HG02759 (cell line): ENCODE results near the gene TMEM121B.
"Not testable (repeated sequence)": the region's sequence is repeated elsewhere in the genome, so short reads cannot be mapped to it uniquely, and the experiment has no call there.

ENCODE experiments used
- ATAC-seq: cut with Tn5 transposase; IDR thresholded peaks from one replicate; pipeline ENCODE4 v1.9.1; 2021; ENCODE audit warnings: mild to moderate bottlenecking, moderate library complexity; ENCODE audit not compliant: unreplicated experiment

The TMEM121B gene

DNA sequence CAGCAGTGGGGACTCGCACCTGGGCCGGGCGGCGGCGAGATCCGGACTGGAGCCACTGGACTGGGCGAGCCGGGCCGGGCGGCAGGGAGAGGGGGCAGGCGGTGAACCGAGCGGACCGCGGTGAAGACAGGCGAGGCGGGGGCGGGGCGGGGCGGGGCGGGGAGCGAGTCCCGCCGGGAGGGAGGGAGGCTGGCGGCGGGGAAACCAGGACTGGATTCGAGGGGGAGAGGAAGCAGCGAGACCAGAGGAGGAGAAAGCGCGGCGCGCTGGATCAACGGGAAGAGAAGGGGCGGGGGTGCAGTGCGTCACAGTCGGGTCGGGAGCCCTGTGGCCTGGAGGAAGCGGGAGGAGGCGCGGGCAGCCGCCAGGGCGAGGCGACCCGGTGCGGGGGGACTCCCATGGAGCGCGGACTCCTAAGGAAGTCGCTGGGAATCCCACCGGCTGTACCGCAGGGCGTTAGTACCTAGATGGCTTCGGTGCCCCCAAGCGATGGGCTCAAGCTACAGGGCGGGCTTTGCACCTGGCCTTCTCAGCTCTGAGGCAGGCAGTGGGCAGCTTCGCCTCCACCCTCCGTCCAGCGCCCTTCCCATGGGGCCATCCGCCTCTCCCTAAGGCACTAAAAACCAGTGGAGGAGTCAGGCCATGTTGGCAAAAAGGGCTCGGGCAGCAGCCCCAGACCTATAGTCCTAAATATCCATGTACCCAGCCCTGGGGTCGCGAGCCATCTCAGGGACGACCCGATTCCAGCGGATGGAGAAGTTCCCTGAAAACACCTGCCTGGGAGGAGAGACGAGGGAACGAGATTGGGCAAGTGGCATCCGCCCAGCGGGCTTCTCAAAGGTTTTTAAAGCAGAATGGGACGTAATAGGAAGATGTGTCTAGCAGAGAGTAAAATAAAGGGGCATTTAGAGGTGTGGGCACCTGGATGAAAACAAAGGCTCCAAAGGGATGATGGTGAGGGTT lies at the start of gene TMEM121B:
Gene TMEM121B (minus strand): TSS at position 128 of the 963 bp plus-strand sequence. CDS start 233 bp downstream, outside the sequence.
- no peak for ATAC-seq

DNA sequence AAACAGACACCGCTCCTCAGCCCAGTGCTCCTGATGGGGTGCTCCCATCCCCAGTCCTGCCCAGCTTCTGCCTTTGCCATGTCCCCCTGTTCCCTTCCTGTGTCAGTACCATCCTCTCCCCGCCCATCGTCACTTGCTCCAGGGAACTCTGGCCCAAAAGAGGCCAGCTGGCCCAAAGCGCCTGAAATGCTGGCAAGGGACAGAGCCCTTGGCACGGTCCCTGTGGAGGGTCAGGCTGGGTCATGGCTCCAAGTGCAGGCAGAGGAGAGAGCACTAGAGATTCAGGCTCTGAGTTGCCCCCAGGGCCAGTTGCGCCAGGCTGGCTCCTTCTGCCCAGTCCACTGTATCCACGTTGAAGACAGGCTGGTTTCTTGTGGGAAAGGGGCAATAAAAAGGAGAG lies 46.3 kb upstream of the TMEM121B start:
- ATAC-seq = no peak

DNA sequence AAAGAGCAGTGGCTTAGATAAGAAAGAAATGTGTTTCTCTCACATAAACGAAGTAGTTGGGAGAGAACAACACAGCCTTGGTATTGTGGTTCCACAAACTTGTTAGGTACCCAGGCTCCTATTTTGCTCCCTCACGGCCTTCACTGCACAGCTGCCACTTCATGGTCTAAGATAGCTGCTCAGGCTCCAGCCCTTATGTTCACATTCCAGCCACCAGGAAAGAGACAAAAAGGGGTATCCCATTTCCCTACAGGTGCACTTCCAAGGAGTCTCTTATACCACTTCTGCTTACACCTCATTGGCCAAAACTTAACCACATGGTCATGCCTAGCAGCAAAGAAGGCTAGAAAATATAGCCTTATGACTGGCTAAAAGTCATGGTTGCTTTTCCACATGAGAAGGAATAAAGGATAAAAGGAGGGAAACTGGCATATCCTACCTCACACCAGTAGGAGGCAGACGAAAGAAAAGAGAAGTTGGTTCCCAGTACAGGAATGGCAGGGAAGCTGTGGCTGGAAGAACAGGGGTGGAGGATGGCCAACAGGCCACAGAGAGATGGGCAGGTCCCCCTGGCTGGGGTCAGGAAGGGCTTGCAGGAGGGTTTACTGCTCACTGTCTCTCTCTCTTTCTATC lies 43.3 kb upstream of the TMEM121B start:
- no peak for ATAC-seq

DNA sequence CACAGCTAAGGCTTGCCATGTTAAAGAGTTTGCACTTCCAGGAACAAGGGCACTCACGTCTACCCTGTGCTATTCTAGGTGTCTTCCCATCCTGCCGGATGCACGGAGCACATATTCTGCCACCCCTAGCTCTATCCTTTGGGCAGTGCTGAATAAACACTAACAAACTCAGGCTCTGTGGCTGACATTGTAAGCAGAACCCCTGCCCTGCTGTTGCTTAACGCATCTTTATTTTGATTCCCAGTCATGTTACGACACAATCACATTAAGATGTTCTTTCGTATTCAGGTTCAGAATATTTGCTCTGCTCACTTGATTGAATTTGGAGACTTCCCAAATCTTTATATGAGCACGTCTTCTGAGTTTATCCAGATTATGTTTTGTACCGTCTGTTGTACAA lies 41.6 kb upstream of the TMEM121B start:
- ATAC-seq = no peak

DNA sequence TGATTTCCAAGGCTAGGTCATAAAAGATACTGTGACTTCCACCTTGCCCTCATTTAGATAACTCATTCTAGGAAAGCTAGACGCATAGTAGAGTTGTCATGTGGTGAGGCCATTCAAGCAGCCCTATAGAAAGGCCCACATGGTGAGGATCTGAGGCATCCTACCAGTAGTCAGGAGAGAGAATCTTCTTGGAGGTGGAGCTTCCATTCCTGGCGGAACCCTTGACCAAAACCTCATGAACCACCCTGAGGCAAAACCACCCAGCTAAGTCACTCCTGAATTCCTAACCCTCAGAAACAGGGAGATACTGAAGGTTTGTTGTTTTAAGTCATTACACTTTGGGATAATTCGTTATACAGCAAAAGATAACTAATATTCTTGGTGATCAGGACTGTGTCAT lies 40.8 kb upstream of the TMEM121B start:
- no peak for ATAC-seq

DNA sequence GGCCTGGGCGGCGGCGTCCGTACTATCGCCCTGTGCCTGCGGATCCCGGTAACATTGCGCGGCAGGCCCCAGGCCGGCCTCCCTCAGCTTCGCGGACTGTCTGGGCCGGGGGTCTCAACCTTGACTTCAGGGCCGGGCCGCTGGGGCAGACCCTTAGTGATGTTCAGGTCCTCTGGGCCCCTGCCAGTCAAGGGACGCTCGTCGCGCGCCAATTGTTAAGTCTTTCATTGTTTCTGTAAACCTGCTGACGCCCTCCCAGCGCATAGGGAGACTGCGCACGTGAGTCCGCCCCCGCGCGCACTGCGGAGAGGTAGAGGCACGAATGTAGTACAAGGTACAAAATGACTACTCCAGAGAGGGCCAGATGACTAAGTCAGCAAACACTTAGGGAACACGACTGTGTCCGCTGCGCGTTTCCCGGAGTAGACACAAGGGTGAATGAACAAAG lies 38.4 kb upstream of the TMEM121B start:
- peak; percentile 38 for ATAC-seq

DNA sequence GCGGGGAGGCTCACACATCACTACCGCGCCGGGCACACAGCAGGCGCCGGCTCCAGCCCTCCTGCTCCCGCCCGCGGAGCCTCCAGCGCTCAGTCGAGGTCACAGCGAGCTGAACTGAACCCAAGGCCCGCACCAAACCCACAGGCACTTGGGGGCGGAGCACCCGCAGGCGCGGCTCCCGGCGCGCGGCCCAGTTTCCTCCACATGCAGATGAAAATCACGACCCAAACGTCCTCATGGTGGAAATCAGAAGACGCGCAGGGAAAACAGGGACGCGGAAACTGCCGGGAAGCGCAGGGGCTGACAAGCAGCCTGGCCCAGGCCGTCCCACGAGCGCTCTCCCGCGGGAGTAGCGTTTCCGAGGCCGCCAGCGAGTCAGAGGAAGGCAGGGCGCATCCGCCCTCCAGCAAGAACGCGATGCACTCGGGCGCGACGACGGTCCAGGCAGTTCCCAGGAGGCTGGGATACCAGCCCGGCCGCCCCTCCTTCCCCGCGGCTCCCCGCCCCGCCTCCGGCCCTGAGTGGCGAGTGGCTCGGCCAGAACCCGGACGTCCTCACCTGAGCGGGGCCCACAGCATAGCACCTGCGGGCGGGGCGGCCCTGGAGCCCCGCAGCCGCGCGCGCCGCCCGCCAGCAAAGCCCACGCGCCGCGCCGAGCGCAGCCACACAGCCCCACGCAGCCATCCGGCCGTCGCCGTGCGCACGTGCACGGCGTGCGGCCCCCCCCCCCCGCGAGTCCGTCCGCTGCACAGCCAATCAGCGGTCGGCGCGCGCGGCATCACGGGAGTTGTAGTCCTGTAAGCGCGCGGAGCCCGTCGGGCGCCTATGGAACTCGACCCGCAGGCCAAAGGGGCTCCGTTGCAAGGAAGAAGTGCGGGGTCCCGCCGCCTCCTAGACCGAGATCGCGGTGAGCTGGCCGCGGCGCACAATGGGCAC lies 37.7 kb upstream of the TMEM121B start, which contains the start of gene HDHD5:
Gene HDHD5 (minus strand): TSS at position 710 of the 936 bp plus-strand sequence. CDS start 26 bp downstream, at position 684.
- ATAC-seq = peak; percentile 81

DNA sequence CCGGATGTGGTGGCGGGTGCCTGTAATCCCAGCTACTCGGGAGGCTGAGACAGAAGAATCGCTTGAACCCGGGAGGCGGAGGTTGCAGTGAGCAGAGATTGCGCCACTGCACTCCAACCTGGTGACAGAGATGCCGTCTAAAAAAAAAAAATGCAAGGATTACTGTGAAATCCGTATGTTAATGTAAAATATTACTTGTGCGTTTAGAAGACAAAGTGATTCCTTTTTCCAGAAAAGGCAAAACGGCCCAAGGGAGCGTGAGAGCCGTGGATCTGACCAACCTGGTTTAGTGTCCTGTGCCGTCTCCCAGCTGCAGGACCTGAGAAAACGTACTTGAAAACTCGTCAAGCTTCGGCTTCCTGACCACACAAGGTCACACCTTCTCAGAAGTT lies 37.0 kb upstream of the TMEM121B start:
- no peak for ATAC-seq

DNA sequence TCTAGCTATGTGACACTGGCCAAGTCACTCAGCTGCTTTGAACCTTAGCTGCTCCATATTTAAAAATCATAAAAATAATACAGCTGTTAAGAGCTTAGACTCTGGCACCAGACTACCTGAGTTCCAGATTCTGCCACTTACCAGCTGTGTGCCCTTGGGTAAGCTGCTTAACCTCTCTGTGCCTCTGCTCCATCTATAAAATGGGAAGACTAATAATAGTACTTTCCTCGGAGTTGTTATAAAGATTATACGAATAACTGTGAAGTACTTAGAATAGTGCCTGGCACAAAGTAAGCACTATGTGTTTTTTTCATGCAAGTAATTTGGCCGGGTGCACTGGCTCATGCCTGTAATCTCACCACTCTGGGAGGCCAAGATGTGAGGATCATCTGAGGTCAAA lies 36.6 kb upstream of the TMEM121B start:
- no peak for ATAC-seq

DNA sequence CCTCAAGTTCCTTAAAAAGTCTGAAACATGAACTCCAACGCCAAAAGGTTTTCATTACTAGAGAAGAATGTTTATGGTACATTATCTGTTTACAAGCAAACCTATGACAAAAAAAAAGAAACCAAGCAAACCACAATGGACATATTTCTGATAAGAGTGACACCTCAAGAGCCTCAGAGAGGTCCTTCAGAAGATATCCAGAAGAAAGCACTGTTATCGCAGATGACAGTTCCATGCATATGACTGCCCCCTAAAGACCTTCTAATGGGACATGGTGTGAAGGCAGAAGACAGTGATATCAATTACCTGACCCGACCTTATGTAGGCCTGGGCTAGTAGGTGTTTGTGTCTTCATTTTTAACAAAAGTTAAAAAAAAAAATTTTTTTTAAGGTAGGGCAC lies 34.8 kb upstream of the TMEM121B start:
- no peak for ATAC-seq

DNA sequence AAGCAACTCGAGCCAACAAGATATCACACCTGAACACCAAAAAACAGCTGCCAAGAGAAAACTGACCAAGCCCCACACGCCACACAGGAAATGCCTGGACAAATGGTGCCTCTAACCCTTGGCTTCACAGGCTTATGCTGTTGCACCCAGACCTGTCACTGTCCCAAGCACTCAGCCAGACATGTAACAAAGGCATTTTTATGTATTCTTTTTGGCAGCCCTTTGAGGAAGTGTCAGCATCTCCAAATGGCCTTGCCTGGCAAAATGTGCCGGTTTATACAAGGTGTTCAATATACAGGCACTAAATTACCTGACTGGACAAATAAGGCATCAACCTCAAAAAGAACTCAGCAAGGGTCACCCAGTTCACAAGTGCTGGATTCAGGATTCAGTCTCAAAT lies 31.8 kb upstream of the TMEM121B start:
- ATAC-seq = no peak

DNA sequence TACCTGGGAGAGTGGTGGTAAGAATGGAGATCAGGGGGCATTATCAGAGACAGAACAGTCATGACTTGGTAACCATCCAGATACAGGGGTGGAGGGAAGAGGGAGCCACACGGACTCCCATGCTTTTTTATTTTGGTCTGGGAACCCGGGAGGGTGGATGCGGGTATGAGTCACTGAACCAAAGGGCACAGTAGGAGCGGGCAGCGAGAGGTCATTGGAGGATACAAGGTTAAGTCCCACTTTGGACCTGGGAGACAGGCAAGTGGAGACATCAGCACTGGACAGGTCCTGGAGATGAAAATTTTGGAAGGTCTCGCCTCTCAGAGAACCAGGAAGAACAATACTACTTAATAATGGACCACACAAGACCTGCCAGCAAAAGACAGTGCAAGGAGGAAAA lies 31.2 kb upstream of the TMEM121B start:
- no peak for ATAC-seq

DNA sequence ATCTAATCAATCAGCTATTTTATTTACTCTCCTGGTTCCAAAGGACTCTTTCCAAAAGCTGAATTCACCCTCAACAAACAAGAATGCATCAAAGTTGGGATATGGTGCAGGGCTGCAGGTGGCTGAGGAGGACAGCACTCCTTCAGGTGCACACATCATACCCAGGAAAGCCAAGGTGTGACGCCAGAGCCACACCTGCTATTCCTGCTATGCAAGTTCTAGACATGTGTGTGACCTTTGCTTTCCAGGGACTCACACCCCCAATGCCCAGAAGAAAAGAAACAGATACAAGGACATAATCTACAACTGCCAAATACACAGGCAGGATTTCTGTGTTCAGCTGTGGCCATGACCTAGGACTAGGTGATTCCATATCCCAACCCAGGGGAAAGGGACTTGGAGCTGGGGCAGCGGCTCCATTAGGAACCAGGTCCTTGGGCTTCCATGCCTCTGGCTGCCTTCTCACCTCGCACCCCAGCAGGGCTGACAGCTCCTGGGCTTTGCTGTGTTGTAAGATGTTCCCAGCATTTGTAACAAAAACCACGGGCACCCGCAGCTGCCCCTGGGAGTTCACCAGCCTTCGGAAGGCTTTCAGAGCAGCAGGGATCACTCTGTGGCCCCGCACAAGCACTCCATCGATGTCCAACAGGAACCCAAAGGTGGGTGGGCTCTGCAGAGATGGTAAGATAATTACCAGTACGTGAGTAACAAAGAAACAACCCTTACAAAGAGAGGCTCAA lies 28.1 kb upstream of the TMEM121B start:
- ATAC-seq = no peak

DNA sequence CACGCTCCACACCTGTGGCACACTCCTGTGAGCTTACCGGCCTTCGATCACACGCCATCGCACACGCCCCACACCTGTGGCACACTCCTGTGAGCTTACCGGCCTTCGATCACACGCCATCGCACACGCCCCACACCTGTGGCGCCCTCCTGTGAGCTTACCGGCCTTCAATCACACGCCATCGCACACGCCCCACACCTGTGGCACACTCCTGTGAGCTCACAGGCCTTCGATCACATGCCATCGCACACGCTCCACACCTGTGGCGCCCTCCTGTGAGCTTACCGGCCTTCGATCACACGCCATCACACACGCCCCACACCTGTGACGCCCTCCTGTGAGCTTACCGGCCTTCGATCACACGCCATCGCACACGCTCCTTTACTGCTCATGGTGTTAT lies 26.3 kb upstream of the TMEM121B start:
- not testable (repeated sequence) for ATAC-seq

DNA sequence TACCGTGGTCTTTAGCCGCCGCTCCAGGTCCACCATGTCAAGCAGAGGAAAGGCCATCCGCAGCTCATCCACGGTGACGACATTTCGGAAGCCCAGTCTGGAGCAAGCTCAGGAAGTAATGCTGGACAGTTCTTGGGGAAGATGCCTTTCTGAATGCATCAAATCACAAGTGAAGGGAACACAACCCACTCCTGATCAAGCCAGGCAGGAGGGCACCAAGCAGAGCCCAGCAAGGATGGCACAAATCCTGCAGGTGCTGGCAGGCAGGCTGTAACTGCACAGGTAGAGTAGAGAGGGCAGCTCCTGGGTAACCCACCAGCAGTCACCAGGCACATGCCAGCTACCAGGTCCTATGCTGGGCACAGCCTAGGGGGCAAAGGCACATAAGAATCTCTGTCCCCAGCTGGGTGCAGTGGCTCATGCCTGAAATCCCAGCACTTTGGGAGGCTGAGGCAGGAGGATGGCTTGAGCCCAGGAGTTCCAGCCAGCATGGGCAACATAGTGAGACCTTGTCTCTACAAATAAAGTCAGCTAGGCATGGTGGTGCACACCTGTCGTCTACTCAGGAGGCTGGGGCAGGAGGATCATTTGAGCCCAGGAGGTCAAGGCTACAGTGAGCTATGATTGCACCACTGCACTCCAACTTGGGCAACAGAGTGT lies 24.0 kb upstream of the TMEM121B start:
- no peak for ATAC-seq

DNA sequence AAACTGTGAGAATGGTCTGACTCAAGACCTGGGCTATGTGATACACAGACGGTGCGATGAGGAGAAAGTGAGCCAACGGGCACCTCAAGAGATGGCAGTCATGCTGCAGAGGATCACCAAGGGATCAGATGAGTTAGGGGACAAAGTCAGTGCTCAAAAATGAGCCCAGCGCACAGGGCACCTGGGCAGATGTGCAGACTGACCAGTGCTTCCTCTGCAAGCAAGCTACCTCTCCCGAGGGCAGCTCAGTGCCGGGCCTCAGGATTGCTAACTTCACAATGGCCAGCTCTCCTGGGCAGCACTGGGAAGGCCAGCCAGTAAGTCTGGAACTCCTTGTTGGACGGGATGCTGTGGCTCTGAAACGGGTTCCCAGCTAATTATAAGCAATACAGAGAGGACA lies 22.7 kb upstream of the TMEM121B start:
- no peak for ATAC-seq

DNA sequence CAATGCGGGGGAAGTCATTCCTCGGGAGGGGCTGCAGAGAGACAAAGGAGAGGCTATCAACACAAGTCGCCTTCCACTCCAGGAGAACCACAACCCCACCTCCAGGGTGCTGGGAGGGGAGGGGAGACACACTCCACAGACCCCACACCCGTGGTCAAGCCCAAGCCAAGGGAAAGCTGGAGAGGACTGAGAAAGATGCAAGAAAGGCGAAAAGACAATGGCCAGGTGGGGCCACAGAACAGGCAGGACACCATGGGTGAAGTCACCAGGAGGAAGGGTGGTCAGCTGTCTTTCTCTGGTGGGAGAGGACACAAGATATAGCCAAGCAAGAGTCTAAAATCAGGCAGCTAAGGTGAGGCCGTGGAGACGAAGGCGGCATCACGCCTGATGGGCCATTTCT lies 21.9 kb upstream of the TMEM121B start:
- ATAC-seq = no peak

DNA sequence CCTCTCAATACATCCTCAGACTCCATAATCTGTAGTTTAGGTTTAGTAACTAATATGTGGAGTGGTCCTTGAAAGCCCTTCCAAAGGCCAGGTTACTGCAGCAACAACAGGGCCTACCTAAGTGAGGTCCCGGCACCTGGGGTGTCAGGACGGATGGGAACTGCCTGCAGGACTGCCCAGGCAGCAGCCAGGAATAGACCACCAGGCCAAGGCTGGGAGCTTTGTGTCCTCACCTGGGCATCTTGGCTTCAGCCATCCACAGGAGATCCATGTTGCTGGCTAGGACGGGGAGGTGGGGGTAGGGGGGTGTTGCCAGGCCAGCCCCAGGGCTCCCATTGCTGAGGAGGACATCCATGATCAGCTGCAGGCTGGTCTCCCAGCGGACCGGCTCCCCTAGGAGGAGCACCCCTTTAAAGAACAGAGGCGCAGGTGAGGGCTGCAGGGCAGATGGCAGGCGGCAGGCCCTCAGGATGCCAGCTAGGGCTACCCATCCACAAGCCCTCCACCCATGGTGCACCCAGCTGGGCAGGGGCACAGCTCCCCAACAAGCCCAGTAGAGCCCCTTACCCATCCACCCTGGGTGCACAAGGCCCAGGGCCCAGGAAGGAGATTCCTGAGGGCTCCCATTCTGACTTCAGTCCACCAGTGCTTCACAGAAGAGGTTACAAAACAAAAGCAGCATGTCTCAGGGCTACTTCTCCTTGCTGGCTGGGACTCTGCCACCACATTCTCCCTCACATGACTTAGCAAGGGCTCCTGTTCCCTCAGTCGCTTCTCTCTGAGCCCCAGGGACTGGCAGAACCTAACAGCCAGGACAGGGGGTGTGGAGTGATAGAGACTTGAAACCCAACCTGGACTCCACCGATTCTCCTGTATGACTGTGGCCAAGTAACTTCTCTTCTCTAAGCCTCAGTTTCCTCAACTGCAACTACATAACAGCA lies 19.9 kb upstream of the TMEM121B start:
- ATAC-seq = no peak

DNA sequence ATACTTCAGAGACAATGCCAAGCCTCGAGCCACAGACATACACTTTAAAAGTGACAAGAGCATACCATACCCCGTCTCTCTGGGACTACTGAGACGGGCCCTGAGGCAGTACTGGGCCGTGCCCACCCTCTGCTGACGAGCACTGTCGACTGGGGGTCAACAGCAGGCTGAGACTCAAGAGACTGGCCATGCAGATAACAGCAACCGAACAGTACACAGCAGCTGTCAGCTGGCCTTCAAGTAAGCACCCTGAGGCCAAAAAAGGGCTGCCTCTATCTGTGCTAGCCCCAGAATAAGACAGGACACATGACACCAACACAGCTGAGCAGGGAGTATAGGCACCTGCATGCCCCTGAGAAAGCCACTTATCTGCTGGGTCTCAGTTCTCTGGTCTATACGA lies 18.9 kb upstream of the TMEM121B start:
- no peak for ATAC-seq
